Body of pancreas (tissue), 4 donors: ENCODE measurements around the gene TMEM156.

Experiments used
- CTCF ChIP-seq, 7 experiments: fragments of 450-650 bp in 4 of 7; fragments of 200-600 bp in 3 of 7; sonication (generic) in 3 of 7; IDR thresholded peaks; one replicate each; pipeline ENCODE4 v1.5.1; 2016 to 2019; ENCODE audit warnings: antibody characterized with exemption in 7 of 7
- POLR2A ChIP-seq, 3 donors: fragments of 450-650 bp; IDR thresholded peaks; one replicate each; pipeline ENCODE4 v1.6.1; 2016; ENCODE audit warnings: antibody characterized with exemption in 3 of 3, mild to moderate bottlenecking in 2 of 3

GRCh38 chr4:39037941-39038340 lies 5.7 kb upstream of the TMEM156 start:
- no peak for TF ChIP-seq CTCF (IDR thresholded peaks at IDR 0.05)
- no peak for TF ChIP-seq POLR2A (IDR thresholded peaks at IDR 0.05)
